ENCODE results near the gene DDAH1. TPM values are rescaled to one million over a fixed set of nuclear protein-coding genes. Genes with fewer than 3 reads are reported as not detected.

The DDAH1 gene
- total RNA-seq, 1 experiment from 2014 or later: 36.3 TPM

GRCh38 chr1:85467929-85468540, 3.1 kb upstream of the DDAH1 start:
- H3K9me3 Mint-ChIP-seq: no peaks in the 10 kb centered on the region
- WGBS (ENCODE audit: extremely low coverage, insufficient read length, low lambda C conversion rate): no CpG with 5 or more reads among the region's 3 CpGs

More at GRCh38 chr1:85467929-85468540, 3.1 kb upstream of the DDAH1 start:
- no peak overlapping the region for H3K4ac ChIP-seq (ENCODE audit: low read depth, low read length)
- no peak overlapping the region for H4K91ac ChIP-seq (ENCODE audit: insufficient read length, low read depth, low read length)
- H3K56ac ChIP-seq (ENCODE audit: insufficient read length, low read depth, low read length): no peak overlapping the region
- H3K36me3 Mint-ChIP-seq (ENCODE audit: insufficient read depth in 1 of 3, low read depth in 3 of 3): no peaks in the 10 kb centered on the region
- no peak overlapping the region for H3K9ac ChIP-seq (ENCODE audit: extremely low read depth, insufficient read length, low read length)
- H3K4me1 Mint-ChIP-seq: peaks cover 26 to 28% of the 10 kb centered on the region in 2 experiments
- no peak overlapping the region for H3K4me3 Mint-ChIP-seq
- H3K23ac ChIP-seq (ENCODE audit: insufficient read length, low read depth, low read length): no peak overlapping the region
- H2AK5ac ChIP-seq (ENCODE audit: insufficient read length, low read length): no peak overlapping the region
- H3K23me2 ChIP-seq (ENCODE audit: insufficient read length, low read depth, low read length, poor library complexity, severe bottlenecking): peaks cover 5% of the 10 kb centered on the region
- no peak overlapping the region for H2BK12ac ChIP-seq (ENCODE audit: insufficient read length, low read depth, low read length)
- TF ChIP-seq, protein P1, sequence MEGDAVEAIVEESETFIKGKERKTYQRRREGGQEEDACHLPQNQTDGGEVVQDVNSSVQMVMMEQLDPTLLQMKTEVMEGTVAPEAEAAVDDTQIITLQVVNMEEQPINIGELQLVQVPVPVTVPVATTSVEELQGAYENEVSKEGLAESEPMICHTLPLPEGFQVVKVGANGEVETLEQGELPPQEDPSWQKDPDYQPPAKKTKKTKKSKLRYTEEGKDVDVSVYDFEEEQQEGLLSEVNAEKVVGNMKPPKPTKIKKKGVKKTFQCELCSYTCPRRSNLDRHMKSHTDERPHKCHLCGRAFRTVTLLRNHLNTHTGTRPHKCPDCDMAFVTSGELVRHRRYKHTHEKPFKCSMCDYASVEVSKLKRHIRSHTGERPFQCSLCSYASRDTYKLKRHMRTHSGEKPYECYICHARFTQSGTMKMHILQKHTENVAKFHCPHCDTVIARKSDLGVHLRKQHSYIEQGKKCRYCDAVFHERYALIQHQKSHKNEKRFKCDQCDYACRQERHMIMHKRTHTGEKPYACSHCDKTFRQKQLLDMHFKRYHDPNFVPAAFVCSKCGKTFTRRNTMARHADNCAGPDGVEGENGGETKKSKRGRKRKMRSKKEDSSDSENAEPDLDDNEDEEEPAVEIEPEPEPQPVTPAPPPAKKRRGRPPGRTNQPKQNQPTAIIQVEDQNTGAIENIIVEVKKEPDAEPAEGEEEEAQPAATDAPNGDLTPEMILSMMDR (conservative IDR thresholded peaks at IDR 0.05): no peak
- H4K5ac ChIP-seq (ENCODE audit: insufficient read length, low read depth, low read length): no peak overlapping the region
- no peak overlapping the region for H2BK5ac ChIP-seq (ENCODE audit: insufficient read length, low read length)
- no peak overlapping the region for H3K27ac Mint-ChIP-seq
- H2AFZ ChIP-seq (ENCODE audit: low read length): no peak overlapping the region
- no peaks in the 10 kb centered on the region; the same call in 1 of the 2 replicates for H3K4me1 ChIP-seq (ENCODE audit: insufficient read depth, low read length)
- H3K27me3 ChIP-seq (ENCODE audit: insufficient read depth, low read length): peaks cover 7% of the 10 kb centered on the region; the same call in 1 of the 2 replicates
- no peaks in the 10 kb centered on the region for H3K79me1 ChIP-seq (ENCODE audit: insufficient read depth, low read depth, low read length, poor library complexity, severe bottlenecking)
- no peak overlapping the region for H2BK120ac ChIP-seq (ENCODE audit: low read depth, low read length, poor library complexity, severe bottlenecking)
- no peaks in the 10 kb centered on the region for H3K9me3 ChIP-seq (ENCODE audit: control insufficient read depth, low read depth, low read length)
- peaks cover 33% of the 10 kb centered on the region for H3K27me3 Mint-ChIP-seq (ENCODE audit: low read depth)
- no peak overlapping the region for H4K8ac ChIP-seq (replicated peaks; ENCODE audit: insufficient read length, low read depth, low read length)
- H3K79me2 ChIP-seq (ENCODE audit: insufficient read depth, low read length): no peaks in the 10 kb centered on the region
- H3K18ac ChIP-seq (ENCODE audit: insufficient read length, low read depth, low read length): no peak overlapping the region
- H4K20me1 ChIP-seq (ENCODE audit: control insufficient read depth, insufficient read depth, insufficient read length): no peaks in the 10 kb centered on the region
- H3T11ph ChIP-seq (ENCODE audit: low read length): no peak overlapping the region
- no peak overlapping the region for H3K4me2 ChIP-seq (ENCODE audit: insufficient read depth, insufficient read length, low read length)
- no peak overlapping the region for H3K14ac ChIP-seq (ENCODE audit: insufficient read depth, low read length)
- no peak overlapping the region for H2BK20ac ChIP-seq (ENCODE audit: low read depth, low read length, poor library complexity, severe bottlenecking)
- H3K27ac ChIP-seq (ENCODE audit: insufficient read length, low read depth, low read length): no peak overlapping the region
- no peak for DNase-seq
- no peak overlapping the region for H2BK15ac ChIP-seq (ENCODE audit: low read depth, low read length)

All from H9 (cell line).